Limb (tissue), 2 donors: ENCODE measurements around the gene CCS.
"Not testable (repeated sequence)": the region's sequence is repeated elsewhere in the genome, so short reads cannot be mapped to it uniquely, and the experiment has no call there.

Experiments
- DNase-seq, 2 donors: peaks; one replicate each; pipeline ENCODE4 v3.0.0-alpha.2; 2016; ENCODE audit errors: extremely low spot score in 2 of 2

The CCS gene

GRCh38 chr11:66625041-66625751 is 32.2 kb downstream of the CCS start:
- DNase-seq = no peak

- no peak for DNase-seq
Observed at GRCh38 chr11:66625752-66626149, 32.8 kb downstream of the CCS start.

GRCh38 chr11:66626382-66626781 is 33.4 kb downstream of the CCS start:
- DNase-seq = no peak

GRCh38 chr11:66626926-66627325 is 33.9 kb downstream of the CCS start:
- no peak for DNase-seq

- no peak for DNase-seq
Observed at GRCh38 chr11:66628061-66628603, 35.1 kb downstream of the CCS start.

- no peak for DNase-seq
Observed at GRCh38 chr11:66629356-66629755, 36.4 kb downstream of the CCS start.

GRCh38 chr11:66631883-66632282 is 38.9 kb downstream of the CCS start:
- no peak for DNase-seq

GRCh38 chr11:66632952-66633351 is 40.0 kb downstream of the CCS start:
- DNase-seq = no peak

- no peak for DNase-seq
Observed at GRCh38 chr11:66636411-66636810, 43.4 kb downstream of the CCS start.

- no peak for DNase-seq
Observed at GRCh38 chr11:66637557-66638176, 44.7 kb downstream of the CCS start.

- DNase-seq = peak; percentile 98 to 99
Observed at GRCh38 chr11:66638177-66639065, 45.4 kb downstream of the CCS start, which contains the start of gene RBM4. Gene RBM4 (plus strand): TSS chr11:66638703. CDS start chr11:66639712, 1,009 bp downstream.

GRCh38 chr11:66639066-66639813 is 46.3 kb downstream of the CCS start:
- peak in 1 of 2 donors; percentile 34 for DNase-seq

GRCh38 chr11:66639814-66640340 is 46.9 kb downstream of the CCS start:
- not testable (repeated sequence) for DNase-seq

GRCh38 chr11:66641834-66642233 is 48.8 kb downstream of the CCS start:
- DNase-seq = no peak

- DNase-seq = peak in 1 of 2 donors; percentile 33
Observed at GRCh38 chr11:66643745-66644437, 50.9 kb downstream of the CCS start.

GRCh38 chr11:66646828-66647227 is 53.8 kb downstream of the CCS start:
- DNase-seq = no peak

GRCh38 chr11:66649903-66650302 is 56.9 kb downstream of the CCS start:
- DNase-seq = no peak

- no peak for DNase-seq
Observed at GRCh38 chr11:66651016-66651415, 58.0 kb downstream of the CCS start.

- no peak for DNase-seq
Observed at GRCh38 chr11:66652651-66653050, 59.7 kb downstream of the CCS start.

- no peak for DNase-seq
Observed at GRCh38 chr11:66653123-66653522, 60.1 kb downstream of the CCS start.
